CD4-positive, alpha-beta T cell (primary cell): Measurements from ENCODE around the gene NXPH4. TPM values are rescaled to one million over a fixed set of nuclear protein-coding genes. Genes with fewer than 3 reads are reported as not detected.

Source experiments
- ATAC-seq: fragments of 200-7000 bp; cut with Tn5 transposase; one replicate; pipeline ENCODE4 v1.10.0; 2022; ENCODE audit warnings: mild to moderate bottlenecking; ENCODE audit not compliant: poor library complexity
- CTCF ChIA-PET: fragments of 350-600 bp; sonication (Branson Sonifier 250); formaldehyde crosslinking; loops from one replicate; lab custom pipeline; 2021; ENCODE audit warnings: antibody characterized with exemption, inconsistent platforms; lab: Charles Lee
- POLR2A ChIA-PET: fragments of 350-600 bp; sonication (Branson Sonifier 250); formaldehyde crosslinking; loops from one replicate; lab custom pipeline; 2021; ENCODE audit warnings: antibody characterized with exemption, inconsistent platforms; lab: Charles Lee
- DNase-seq, 14 experiments: peaks; one replicate each; pipeline ENCODE4 v3.0.0-alpha.2; 2013 to 2020; ENCODE audit warnings: mixed read lengths in 2 of 14
- H3K27ac ChIP-seq, 2 donors: one replicate each; pipeline versions ENCODE4 v1.5.1 to v1.7.0; 2013; ENCODE audit warnings: low read length in 2 of 2, low read depth in 1 of 2, mild to moderate bottlenecking in 1 of 2
- H3K27me3 ChIP-seq, 2 experiments: 1 replicate in 1 of 2; 2 replicates in 1 of 2; pipeline versions ENCODE4 v1.6.1 to v1.7.0; 2013; ENCODE audit warnings: low read length in 2 of 2, control low read depth in 1 of 2, mild to moderate bottlenecking in 1 of 2, moderate library complexity in 1 of 2; ENCODE audit not compliant: insufficient read depth in 2 of 2, control insufficient read depth in 1 of 2
- H3K36me3 ChIP-seq: one replicate; pipeline ENCODE4 v1.6.1; 2013; ENCODE audit warnings: low read length, control low read depth; ENCODE audit not compliant: insufficient read depth
- H3K4me1 ChIP-seq: one replicate; pipeline ENCODE4 v1.6.1; 2013; ENCODE audit warnings: low read length, control low read depth; ENCODE audit not compliant: insufficient read depth
- H3K4me3 ChIP-seq: one replicate; pipeline ENCODE4 v1.5.1; 2013; ENCODE audit warnings: mild to moderate bottlenecking, low read length, moderate library complexity
- H3K9me3 ChIP-seq, 2 experiments: 1 replicate in 1 of 2; 2 replicates in 1 of 2; pipeline versions ENCODE4 v1.6.1 to v1.7.0; 2013; ENCODE audit warnings: low read length in 2 of 2, mild to moderate bottlenecking in 2 of 2, control low read depth in 1 of 2, moderate library complexity in 1 of 2; ENCODE audit not compliant: control insufficient read depth in 1 of 2, insufficient read depth in 1 of 2
- H3K27ac Mint-ChIP-seq: one replicate; pipeline ENCODE4 v1.8.0; 2020; ENCODE audit warnings: mixed read lengths
- H3K27me3 Mint-ChIP-seq: one replicate; pipeline ENCODE4 v1.8.0; 2021; ENCODE audit warnings: mixed read lengths
- H3K36me3 Mint-ChIP-seq: one replicate; pipeline ENCODE4 v1.8.0; 2021; ENCODE audit warnings: low read depth, mixed read lengths
- H3K4me1 Mint-ChIP-seq: one replicate; pipeline ENCODE4 v1.8.0; 2021; ENCODE audit warnings: low read depth, mixed read lengths
- H3K4me3 Mint-ChIP-seq: one replicate; pipeline ENCODE4 v1.8.0; 2020; ENCODE audit warnings: mild to moderate bottlenecking, mixed read lengths
- H3K9me3 Mint-ChIP-seq: one replicate; pipeline ENCODE4 v1.8.0; 2020; ENCODE audit warnings: mixed read lengths
- intact Hi-C, 2 experiments: fragments of 100-400 bp; cut with DNase I in 1 of 2; cut with micrococcal nuclease in 1 of 2; formaldehyde crosslinking; loops; one replicate each; pipeline versions ENCODE4 v1.15.1 to v1.9.0; 2023 to 2025; cut with DNase I, micrococcal nuclease
- total RNA-seq, 174 experiments: library from RNA in 2 of 174; stranded (reverse) in 2 of 174; gene quantifications; one replicate each; pipeline ENCODE4 v1.2.3 and lab custom pipeline; 2021 to 2026
- TF ChIP-seq, protein P1 (sequence below): fragments of 200-600 bp; IDR thresholded peaks from one replicate; pipeline ENCODE4 v1.8.0; 2022; ENCODE audit warnings: antibody characterized with exemption, mild to moderate bottlenecking

The NXPH4 gene
- total RNA-seq, 2 experiments from 2014 or later, result not detected

DNA sequence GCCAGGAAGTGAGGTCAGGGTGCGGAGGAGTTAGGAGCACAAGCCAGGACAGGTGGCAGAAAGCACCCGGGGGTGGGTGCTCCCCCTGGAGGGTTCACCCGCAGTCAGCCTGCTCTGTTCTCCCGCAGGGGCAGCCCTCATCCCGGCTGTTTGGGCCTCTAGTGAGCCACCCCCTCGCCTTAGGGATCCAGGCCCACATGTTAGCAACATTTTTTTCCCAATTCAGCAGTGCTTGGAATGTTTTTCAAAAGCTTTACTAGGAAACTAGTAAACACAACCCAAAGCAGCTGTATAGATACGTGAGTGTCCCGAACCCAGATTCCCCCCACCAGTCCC, 28.5 kb upstream of the NXPH4 start:
- Histone ChIP-seq H3K4me1 (peaks cover 2% of the 10 kb centered on the region), H3K27me3 (no peaks in the 10 kb centered on the region), H3K9me3 (no peaks in the 10 kb centered on the region), H3K27ac (no peak overlapping the region), H3K4me3 (no peak overlapping the region), H3K36me3 (peaks cover 2% of the 10 kb centered on the region)
- TF ChIP-seq, protein P1, sequence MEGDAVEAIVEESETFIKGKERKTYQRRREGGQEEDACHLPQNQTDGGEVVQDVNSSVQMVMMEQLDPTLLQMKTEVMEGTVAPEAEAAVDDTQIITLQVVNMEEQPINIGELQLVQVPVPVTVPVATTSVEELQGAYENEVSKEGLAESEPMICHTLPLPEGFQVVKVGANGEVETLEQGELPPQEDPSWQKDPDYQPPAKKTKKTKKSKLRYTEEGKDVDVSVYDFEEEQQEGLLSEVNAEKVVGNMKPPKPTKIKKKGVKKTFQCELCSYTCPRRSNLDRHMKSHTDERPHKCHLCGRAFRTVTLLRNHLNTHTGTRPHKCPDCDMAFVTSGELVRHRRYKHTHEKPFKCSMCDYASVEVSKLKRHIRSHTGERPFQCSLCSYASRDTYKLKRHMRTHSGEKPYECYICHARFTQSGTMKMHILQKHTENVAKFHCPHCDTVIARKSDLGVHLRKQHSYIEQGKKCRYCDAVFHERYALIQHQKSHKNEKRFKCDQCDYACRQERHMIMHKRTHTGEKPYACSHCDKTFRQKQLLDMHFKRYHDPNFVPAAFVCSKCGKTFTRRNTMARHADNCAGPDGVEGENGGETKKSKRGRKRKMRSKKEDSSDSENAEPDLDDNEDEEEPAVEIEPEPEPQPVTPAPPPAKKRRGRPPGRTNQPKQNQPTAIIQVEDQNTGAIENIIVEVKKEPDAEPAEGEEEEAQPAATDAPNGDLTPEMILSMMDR, result no peak
- DNase-seq, result no peak
- CTCF ChIA-PET, result interaction anchor here (2.1 kb wide), 1 partner anchor 64 kb away, joined by 7 read pairs; no protein-coding TSS in a partner anchor
- Mint-ChIP-seq H3K9me3 (no peaks in the 10 kb centered on the region), H3K27ac (no peak overlapping the region), H3K36me3 (peaks cover 5% of the 10 kb centered on the region), H3K27me3 (no peaks in the 10 kb centered on the region), H3K4me1 (no peaks in the 10 kb centered on the region), H3K4me3 (no peak overlapping the region)
- POLR2A ChIA-PET, result interaction anchor here (0.9 kb wide), 1 partner anchor 40 kb away, joined by 4 read pairs; no protein-coding TSS in a partner anchor
- intact Hi-C loops, result no loop called here
- ATAC-seq, result no peak

DNA sequence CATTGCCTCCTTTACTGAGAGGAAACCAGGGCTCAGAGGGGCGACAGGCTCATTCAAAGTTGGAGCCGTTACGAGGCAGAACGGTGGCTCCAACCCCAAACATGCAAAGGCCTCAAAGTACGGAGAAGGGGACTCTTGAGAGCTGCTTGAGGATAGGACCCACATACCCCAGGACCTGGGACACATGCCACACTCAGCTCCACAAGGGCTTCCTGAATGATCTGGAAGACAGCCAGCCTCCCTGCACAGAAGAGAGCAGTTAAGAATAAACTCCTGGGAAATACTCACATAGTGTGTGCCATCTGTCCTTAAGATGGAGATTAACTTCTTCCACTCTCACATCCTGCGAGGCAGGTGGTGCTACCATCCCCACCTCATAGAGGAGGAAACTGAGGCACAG, 26.6 kb upstream of the NXPH4 start:
- ChIA-PET POLR2A (no interaction called here), CTCF (interaction anchor here (1.6 kb wide), 1 partner anchor 66 kb away, joined by 4 read pairs; no protein-coding TSS in a partner anchor)
- Histone ChIP-seq H3K27me3 (no peaks in the 10 kb centered on the region), H3K4me1 (no peaks in the 10 kb centered on the region), H3K4me3 (no peak overlapping the region), H3K36me3 (peaks cover 2% of the 10 kb centered on the region), H3K27ac (no peak overlapping the region), H3K9me3 (no peaks in the 10 kb centered on the region)
- Mint-ChIP-seq H3K9me3 (no peaks in the 10 kb centered on the region), H3K4me1 (no peaks in the 10 kb centered on the region), H3K27ac (no peak overlapping the region), H3K27me3 (no peaks in the 10 kb centered on the region), H3K4me3 (no peak overlapping the region), H3K36me3 (peaks cover 5% of the 10 kb centered on the region)
- intact Hi-C loops, result no loop called here
- no peak for DNase-seq
- TF ChIP-seq, protein P1, result no peak
- ATAC-seq, result no peak

DNA sequence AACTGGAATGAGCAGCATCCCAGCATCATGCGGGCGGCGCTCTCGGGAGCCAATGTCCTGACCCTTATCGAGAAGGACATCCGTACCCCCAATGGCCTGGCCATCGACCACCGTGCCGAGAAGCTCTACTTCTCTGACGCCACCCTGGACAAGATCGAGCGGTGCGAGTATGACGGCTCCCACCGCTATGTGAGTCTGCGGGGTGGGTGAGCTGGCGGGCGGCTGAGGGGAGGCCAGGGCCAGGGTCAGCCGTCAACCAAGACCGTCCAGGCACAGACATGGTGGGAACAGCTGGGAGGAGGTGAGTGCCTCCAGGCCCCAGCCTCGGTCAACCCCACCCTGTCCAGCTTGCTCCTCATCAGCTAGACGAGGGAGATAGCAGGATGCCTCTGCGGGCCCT, 25.8 kb upstream of the NXPH4 start:
- DNase-seq (no peak), ATAC-seq (no peak)
- Histone ChIP-seq H3K4me3 (no peak overlapping the region), H3K4me1 (no peaks in the 10 kb centered on the region), H3K9me3 (no peaks in the 10 kb centered on the region), H3K36me3 (peaks cover 2% of the 10 kb centered on the region), H3K27ac (no peak overlapping the region), H3K27me3 (no peaks in the 10 kb centered on the region)
- Mint-ChIP-seq H3K9me3 (no peaks in the 10 kb centered on the region), H3K4me1 (no peaks in the 10 kb centered on the region), H3K27ac (no peak overlapping the region), H3K36me3 (peaks cover 5% of the 10 kb centered on the region), H3K27me3 (no peaks in the 10 kb centered on the region), H3K4me3 (no peak overlapping the region)
- POLR2A ChIA-PET, result no interaction called here
- intact Hi-C loops, result no loop called here
- CTCF ChIA-PET, result interaction anchor here (1.6 kb wide), 1 partner anchor 66 kb away, joined by 4 read pairs; no protein-coding TSS in a partner anchor
- TF ChIP-seq, protein P1, result no peak
